Measurements from ENCODE around the gene FZD10. TPM values are rescaled to one million over a fixed set of nuclear protein-coding genes. Genes with fewer than 3 reads are reported as not detected.

The FZD10 gene
- total and polyA plus RNA-seq, 2 of the 8 experiments (the other 6 are each of a cell fraction or from before 2014, with no cell fraction given) = 0.11 to 0.60 TPM

GRCh38 chr12:130202201-130202600 is 39.9 kb downstream of the FZD10 start:
- Histone ChIP-seq H3K27me3 (replicated peaks in 1 of 4; ENCODE audit: control insufficient read depth in 3 of 4, extremely low read depth in 1 of 4, insufficient read depth in 3 of 4, low read length in 3 of 4) (no peaks in the 10 kb centered on the region; a peak in 1 of 7 replicates), H3K4me1 (replicated peaks in 1 of 4; ENCODE audit: control insufficient read depth in 3 of 4, insufficient read depth in 4 of 4, low read length in 3 of 4) (no peaks in the 10 kb centered on the region), H3K9me3 (ENCODE audit: insufficient read depth in 2 of 2, low read depth in 1 of 2, low read length in 1 of 2) (peaks cover 0 to 5% of the 10 kb centered on the region in 2 experiments; a peak in 2 of 4 replicates), H4K91ac (replicated peaks; ENCODE audit: insufficient read length, low read length) (no peak overlapping the region), H2BK120ac (replicated peaks; ENCODE audit: low read depth, low read length) (no peak overlapping the region), H4K8ac (ENCODE audit: extremely low read depth, insufficient read depth, low read length) (no peak overlapping the region), H4K5ac (ENCODE audit: insufficient read length, low read depth, low read length) (no peak overlapping the region), H2AK5ac (ENCODE audit: low read depth, low read length) (no peak overlapping the region), H3K27ac (ENCODE audit: low read depth, low read length) (no peak overlapping the region), H2BK5ac (ENCODE audit: low read depth, low read length) (no peak overlapping the region), H3K23me2 (ENCODE audit: low read depth, low read length) (peaks cover 2% of the 10 kb centered on the region; the same call in 1 of the 2 replicates), H3K4me3 (ENCODE audit: extremely low read depth in 1 of 4, insufficient read depth in 2 of 4, low read depth in 3 of 4, low read length in 4 of 4) (no peak overlapping the region), H2AFZ (ENCODE audit: low read length) (no peak overlapping the region), H3K4me2 (ENCODE audit: insufficient read depth in 1 of 2, low read depth in 2 of 2, low read length in 2 of 2) (no peak overlapping the region), H3K79me1 (ENCODE audit: low read depth, low read length) (no peaks in the 10 kb centered on the region), H3K9ac (replicated peaks in 1 of 4; ENCODE audit: extremely low read depth in 1 of 4, low read depth in 3 of 4, low read length in 3 of 4) (no peak overlapping the region), H3K18ac (ENCODE audit: extremely low read depth, low read length) (no peak overlapping the region), H3K14ac (ENCODE audit: insufficient read length) (no peak overlapping the region), H2BK12ac (ENCODE audit: low read depth, low read length) (no peak overlapping the region), H3K4ac (replicated peaks; ENCODE audit: insufficient read length, low read depth, low read length) (no peak overlapping the region), H3K36me3 (ENCODE audit: control insufficient read depth in 2 of 4, insufficient read depth in 4 of 4, low read length in 3 of 4) (no peaks in the 10 kb centered on the region), H2BK15ac (ENCODE audit: low read length) (no peak overlapping the region), H4K20me1 (replicated peaks in 1 of 2; ENCODE audit: control insufficient read depth in 1 of 2, insufficient read depth in 2 of 2, low read length in 2 of 2) (peaks cover 0 to 2% of the 10 kb centered on the region in 2 experiments), H3K79me2 (ENCODE audit: control insufficient read depth in 1 of 2, insufficient read depth in 2 of 2, low read length in 2 of 2) (no peaks in the 10 kb centered on the region), H2BK20ac (ENCODE audit: low read length) (no peak overlapping the region), H3K56ac (replicated peaks; ENCODE audit: insufficient read length, low read depth, low read length) (no peak overlapping the region), H3K23ac (ENCODE audit: insufficient read length) (no peak overlapping the region)
- ChIA-PET POLR2A (ENCODE audit: partially characterized antibody) (no interaction called here), CTCF (ENCODE audit: partially characterized antibody) (interaction anchor here (0.6 to 2.4 kb wide), 9 partner anchors 9 to 137 kb away, joined by 3 to 7 read pairs (median 3); no protein-coding TSS in a partner anchor)
- no peak for DNase-seq (ENCODE audit: low read depth in 1 of 2, low spot score in 2 of 2)
- 92% methylated on average over 6 of the region's 6 CpGs; no CpG with 5 or more reads in 1 of the 2 experiments for WGBS, 2 experiments (ENCODE audit: extremely low coverage in 1 of 2, insufficient coverage in 1 of 2, insufficient read length in 1 of 2, insufficient replicate concordance in 2 of 2, low coverage in 1 of 2, low lambda C conversion rate in 2 of 2, missing lambda C conversion rate in 1 of 2)
- FAIRE-seq = no peak
- TF ChIP-seq GABPA (IDR thresholded peaks at IDR 0.05; ENCODE audit: borderline replicate concordance, insufficient read depth, low read length) (no peak), CBX5 (IDR thresholded peaks at IDR 0.05; ENCODE audit: low read depth, low read length) (no peak), EGR1 (IDR thresholded peaks at IDR 0.05; ENCODE audit: borderline replicate concordance, low read depth, low read length) (no peak), MAFK (IDR thresholded peaks at IDR 0.05; ENCODE audit: low read depth, low read length) (no peak), RXRA (IDR thresholded peaks at IDR 0.05; ENCODE audit: insufficient read depth, low read depth, low read length) (no peak), BCL11A (IDR thresholded peaks at IDR 0.05; ENCODE audit: low read depth in 2 of 2, low read length in 2 of 2) (no peak), MAX (IDR thresholded peaks at IDR 0.05) (no peak), SP4 (IDR thresholded peaks at IDR 0.05; ENCODE audit: low read length) (no peak), RNF2 (IDR thresholded peaks at IDR 0.05; ENCODE audit: borderline replicate concordance, low read depth, low read length, missing control alignments, poor library complexity, severe bottlenecking) (no peak), POLR2A (IDR thresholded peaks at IDR 0.05; ENCODE audit: control extremely low read depth in 1 of 2, low read depth in 2 of 2, low read length in 2 of 2) (no peak)
